K562 (cell line): ENCODE measurements around the gene SUMF2. TPM values are rescaled to one million over a fixed set of nuclear protein-coding genes. Genes with fewer than 3 reads are reported as not detected.

ENCODE experiments used
- CHD7 ChIP-seq: fragments of 200-600 bp; sonication (generic); IDR thresholded peaks from one replicate; pipeline ENCODE4 v1.6.1; 2012; ENCODE audit warnings: mild to moderate bottlenecking, low read depth, low read length, inconsistent platforms
- GTF2F1 ChIP-seq: IDR thresholded peaks from 2 replicates; pipeline ENCODE4 v1.6.1; 2011; ENCODE audit warnings: low read depth, low read length, improper control_type of control experiment
- L3MBTL2 ChIP-seq: fragments of 450-650 bp; IDR thresholded peaks from 2 replicates; pipeline ENCODE4 v1.6.1; 2016; ENCODE audit warnings: mild to moderate bottlenecking, moderate library complexity
- MYBL2 ChIP-seq, 2 experiments: fragments of 450-650 bp in 1 of 2; sonication (generic) in 1 of 2; formaldehyde crosslinking in 1 of 2; IDR thresholded peaks; 2 replicates each; pipeline versions ENCODE4 v1.6.1 to v1.8.1; 2017 to 2022; ENCODE audit warnings: borderline replicate concordance in 1 of 2, inconsistent platforms in 1 of 2, low read depth in 1 of 2, mild to moderate bottlenecking in 1 of 2, missing genetic modification reagents in 1 of 2, moderate library complexity in 1 of 2
- SMARCB1 ChIP-seq: IDR thresholded peaks from 2 replicates; pipeline ENCODE4 v1.6.1; 2011; ENCODE audit warnings: improper control_type of control experiment, low read depth; ENCODE audit not compliant: insufficient read length
- STAT5A ChIP-seq: IDR thresholded peaks from 2 replicates; pipeline ENCODE4 v1.6.1; 2012; ENCODE audit warnings: low read length, inconsistent platforms, borderline replicate concordance
- ZNF354B ChIP-seq: fragments of 250-450 bp; sonication (Bioruptor Pico); IDR thresholded peaks from 2 replicates; pipeline ENCODE4 v1.4.0; 2020
- polyA plus RNA-seq, 8 experiments: library from polyadenylated mRNA; depleted of rRNA in 4 of 8; stranded (reverse) in 5 of 8; unstranded in 3 of 8; fragments of >200 nt; fragmentation: Nextera tagmentation in 2 of 8; fragmentation: Illumina TruSeq in 1 of 8; extraction: Ambion mirVana in 2 of 8; extraction: Trizol in 1 of 8; gene quantifications; 2 replicates each; pipeline versions ENCODE4 v1.2.1 to v1.2.3, GENCODE V29; 2011 to 2014; ENCODE audit warnings: inconsistent platforms in 1 of 8, missing spikeins in 1 of 8
- total RNA-seq, 7 experiments: library from RNA; depleted of rRNA in 6 of 7; stranded (reverse); fragments of >200 nt in 6 of 7; fragmentation: Illumina TruSeq in 2 of 7; extraction: Trizol in 2 of 7; gene quantifications; 2 replicates each; pipeline versions ENCODE4 v1.2.1 to v1.2.3, GENCODE V29; 2011 to 2021; ENCODE audit warnings: low replicate concordance in 1 of 7
- TF ChIP-seq, protein P1 (sequence below): sonication (generic); formaldehyde crosslinking; IDR thresholded peaks from 2 replicates; pipeline ENCODE4 v1.8.0; 2023; ENCODE audit warnings: missing genetic modification reagents, mild to moderate bottlenecking, borderline replicate concordance
- TF ChIP-seq, protein P2 (sequence below): fragments of 250-450 bp; sonication (Bioruptor Pico); IDR thresholded peaks from 2 replicates; pipeline ENCODE4 v1.5.0; 2022; ENCODE audit warnings: mild to moderate bottlenecking

SUMF2 gene
- total and polyA plus RNA-seq, 9 of the 15 experiments (the other 6 are each of a cell fraction or from before 2014, with no cell fraction given) = 39.0 to 113 (median 67.7) TPM

GRCh38 chr7:56097700-56098099 is 33.6 kb downstream of the SUMF2 start (continued):
- TF ChIP-seq, protein P1, sequence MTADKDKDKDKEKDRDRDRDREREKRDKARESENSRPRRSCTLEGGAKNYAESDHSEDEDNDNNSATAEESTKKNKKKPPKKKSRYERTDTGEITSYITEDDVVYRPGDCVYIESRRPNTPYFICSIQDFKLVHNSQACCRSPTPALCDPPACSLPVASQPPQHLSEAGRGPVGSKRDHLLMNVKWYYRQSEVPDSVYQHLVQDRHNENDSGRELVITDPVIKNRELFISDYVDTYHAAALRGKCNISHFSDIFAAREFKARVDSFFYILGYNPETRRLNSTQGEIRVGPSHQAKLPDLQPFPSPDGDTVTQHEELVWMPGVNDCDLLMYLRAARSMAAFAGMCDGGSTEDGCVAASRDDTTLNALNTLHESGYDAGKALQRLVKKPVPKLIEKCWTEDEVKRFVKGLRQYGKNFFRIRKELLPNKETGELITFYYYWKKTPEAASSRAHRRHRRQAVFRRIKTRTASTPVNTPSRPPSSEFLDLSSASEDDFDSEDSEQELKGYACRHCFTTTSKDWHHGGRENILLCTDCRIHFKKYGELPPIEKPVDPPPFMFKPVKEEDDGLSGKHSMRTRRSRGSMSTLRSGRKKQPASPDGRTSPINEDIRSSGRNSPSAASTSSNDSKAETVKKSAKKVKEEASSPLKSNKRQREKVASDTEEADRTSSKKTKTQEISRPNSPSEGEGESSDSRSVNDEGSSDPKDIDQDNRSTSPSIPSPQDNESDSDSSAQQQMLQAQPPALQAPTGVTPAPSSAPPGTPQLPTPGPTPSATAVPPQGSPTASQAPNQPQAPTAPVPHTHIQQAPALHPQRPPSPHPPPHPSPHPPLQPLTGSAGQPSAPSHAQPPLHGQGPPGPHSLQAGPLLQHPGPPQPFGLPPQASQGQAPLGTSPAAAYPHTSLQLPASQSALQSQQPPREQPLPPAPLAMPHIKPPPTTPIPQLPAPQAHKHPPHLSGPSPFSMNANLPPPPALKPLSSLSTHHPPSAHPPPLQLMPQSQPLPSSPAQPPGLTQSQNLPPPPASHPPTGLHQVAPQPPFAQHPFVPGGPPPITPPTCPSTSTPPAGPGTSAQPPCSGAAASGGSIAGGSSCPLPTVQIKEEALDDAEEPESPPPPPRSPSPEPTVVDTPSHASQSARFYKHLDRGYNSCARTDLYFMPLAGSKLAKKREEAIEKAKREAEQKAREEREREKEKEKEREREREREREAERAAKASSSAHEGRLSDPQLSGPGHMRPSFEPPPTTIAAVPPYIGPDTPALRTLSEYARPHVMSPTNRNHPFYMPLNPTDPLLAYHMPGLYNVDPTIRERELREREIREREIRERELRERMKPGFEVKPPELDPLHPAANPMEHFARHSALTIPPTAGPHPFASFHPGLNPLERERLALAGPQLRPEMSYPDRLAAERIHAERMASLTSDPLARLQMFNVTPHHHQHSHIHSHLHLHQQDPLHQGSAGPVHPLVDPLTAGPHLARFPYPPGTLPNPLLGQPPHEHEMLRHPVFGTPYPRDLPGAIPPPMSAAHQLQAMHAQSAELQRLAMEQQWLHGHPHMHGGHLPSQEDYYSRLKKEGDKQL = no peak
- TF ChIP-seq STAT5A = 0 out of 2 replicates have a peak, but pooled peaks have one; percentile 33
- TF ChIP-seq SMARCB1 = no peak
- TF ChIP-seq CHD7 = no peak
- TF ChIP-seq, protein P2, sequence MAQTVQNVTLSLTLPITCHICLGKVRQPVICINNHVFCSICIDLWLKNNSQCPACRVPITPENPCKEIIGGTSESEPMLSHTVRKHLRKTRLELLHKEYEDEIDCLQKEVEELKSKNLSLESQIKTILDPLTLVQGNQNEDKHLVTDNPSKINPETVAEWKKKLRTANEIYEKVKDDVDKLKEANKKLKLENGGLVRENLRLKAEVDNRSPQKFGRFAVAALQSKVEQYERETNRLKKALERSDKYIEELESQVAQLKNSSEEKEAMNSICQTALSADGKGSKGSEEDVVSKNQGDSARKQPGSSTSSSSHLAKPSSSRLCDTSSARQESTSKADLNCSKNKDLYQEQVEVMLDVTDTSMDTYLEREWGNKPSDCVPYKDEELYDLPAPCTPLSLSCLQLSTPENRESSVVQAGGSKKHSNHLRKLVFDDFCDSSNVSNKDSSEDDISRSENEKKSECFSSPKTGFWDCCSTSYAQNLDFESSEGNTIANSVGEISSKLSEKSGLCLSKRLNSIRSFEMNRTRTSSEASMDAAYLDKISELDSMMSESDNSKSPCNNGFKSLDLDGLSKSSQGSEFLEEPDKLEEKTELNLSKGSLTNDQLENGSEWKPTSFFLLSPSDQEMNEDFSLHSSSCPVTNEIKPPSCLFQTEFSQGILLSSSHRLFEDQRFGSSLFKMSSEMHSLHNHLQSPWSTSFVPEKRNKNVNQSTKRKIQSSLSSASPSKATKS (CRISPR knock-in tag) = no peak
- no peak for TF ChIP-seq MYBL2 (IDR thresholded peaks at IDR 0.05; ENCODE audit: low read depth)
- no peak for TF ChIP-seq MYBL2 (CRISPR knock-in tag; IDR thresholded peaks at IDR 0.05; ENCODE audit: borderline replicate concordance)
- no peak for TF ChIP-seq ZNF354B (CRISPR knock-in tag)
- TF ChIP-seq GTF2F1 = no peak
- TF ChIP-seq L3MBTL2 = no peak
